Prostate gland (tissue), 2 donors: ENCODE measurements around the gene ARHGEF39.

Experiments used
- POLR2A ChIP-seq: fragments of 450-650 bp; IDR thresholded peaks from one replicate; pipeline ENCODE4 v1.6.1; 2016; ENCODE audit warnings: antibody characterized with exemption, mild to moderate bottlenecking
- POLR2AphosphoS5 ChIP-seq: sonication (generic); formaldehyde crosslinking; IDR thresholded peaks from one replicate; pipeline ENCODE4 v1.6.1; 2017; ENCODE audit warnings: antibody characterized with exemption
- TF ChIP-seq, protein P1 (sequence below), 4 experiments: fragments of 200-600 bp in 2 of 4; fragments of 450-650 bp in 2 of 4; sonication (generic) in 2 of 4; IDR thresholded peaks; 1 replicate in 3 of 4; 2 replicates in 1 of 4; pipeline ENCODE4 v1.5.1; 2016 to 2019; ENCODE audit warnings: antibody characterized with exemption in 4 of 4, mild to moderate bottlenecking in 2 of 4, moderate library complexity in 2 of 4

DNA sequence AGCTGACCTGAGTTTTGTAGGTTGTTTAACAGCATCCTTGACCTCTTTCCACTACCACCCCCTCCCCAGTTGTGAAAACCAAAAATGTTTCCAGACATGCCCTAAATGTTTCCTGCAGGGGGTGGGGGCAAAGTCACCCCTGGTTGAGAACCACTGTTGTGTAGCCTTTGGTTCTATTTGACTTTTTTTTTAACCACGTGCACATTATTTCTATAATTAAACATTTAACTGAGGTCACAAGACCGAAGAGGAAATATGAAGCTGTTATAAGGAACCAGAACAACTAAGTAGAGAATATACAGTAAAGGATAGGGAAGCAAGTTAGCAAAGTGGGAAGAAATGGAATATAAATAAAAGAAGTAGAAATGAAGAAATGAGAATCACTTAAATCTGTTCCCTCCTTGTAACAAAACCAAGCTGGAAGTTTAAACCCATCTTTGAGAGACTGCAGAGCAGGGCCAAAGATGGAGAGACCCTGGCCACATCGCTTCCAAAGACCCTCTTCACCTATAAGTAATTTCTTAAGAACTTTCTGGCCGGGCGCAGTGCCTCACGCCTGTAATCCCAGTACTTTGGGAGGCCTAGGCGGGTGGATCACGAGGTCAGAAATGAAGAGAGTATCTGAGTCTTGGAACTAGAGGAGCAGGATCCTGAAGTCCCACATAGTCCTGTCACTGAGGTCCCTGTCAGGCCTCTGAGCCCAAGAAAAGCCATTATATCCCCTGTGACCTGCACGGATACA lies 28.7 kb downstream of the ARHGEF39 start:
- TF ChIP-seq, protein P1, sequence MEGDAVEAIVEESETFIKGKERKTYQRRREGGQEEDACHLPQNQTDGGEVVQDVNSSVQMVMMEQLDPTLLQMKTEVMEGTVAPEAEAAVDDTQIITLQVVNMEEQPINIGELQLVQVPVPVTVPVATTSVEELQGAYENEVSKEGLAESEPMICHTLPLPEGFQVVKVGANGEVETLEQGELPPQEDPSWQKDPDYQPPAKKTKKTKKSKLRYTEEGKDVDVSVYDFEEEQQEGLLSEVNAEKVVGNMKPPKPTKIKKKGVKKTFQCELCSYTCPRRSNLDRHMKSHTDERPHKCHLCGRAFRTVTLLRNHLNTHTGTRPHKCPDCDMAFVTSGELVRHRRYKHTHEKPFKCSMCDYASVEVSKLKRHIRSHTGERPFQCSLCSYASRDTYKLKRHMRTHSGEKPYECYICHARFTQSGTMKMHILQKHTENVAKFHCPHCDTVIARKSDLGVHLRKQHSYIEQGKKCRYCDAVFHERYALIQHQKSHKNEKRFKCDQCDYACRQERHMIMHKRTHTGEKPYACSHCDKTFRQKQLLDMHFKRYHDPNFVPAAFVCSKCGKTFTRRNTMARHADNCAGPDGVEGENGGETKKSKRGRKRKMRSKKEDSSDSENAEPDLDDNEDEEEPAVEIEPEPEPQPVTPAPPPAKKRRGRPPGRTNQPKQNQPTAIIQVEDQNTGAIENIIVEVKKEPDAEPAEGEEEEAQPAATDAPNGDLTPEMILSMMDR (IDR thresholded peaks at IDR 0.05): no peak
- TF ChIP-seq POLR2A: no peak
- TF ChIP-seq POLR2AphosphoS5: no peak
